GM21447 (cell line): Measurements from ENCODE around the gene DPEP2.
"Not testable (repeated sequence)": the region's sequence is repeated elsewhere in the genome, so short reads cannot be mapped to it uniquely, and the experiment has no call there.

Experiments used
- ATAC-seq: cut with Tn5 transposase; IDR thresholded peaks from one replicate; pipeline ENCODE4 v1.9.1; 2021; ENCODE audit not compliant: unreplicated experiment

The DPEP2 gene

GRCh38 chr16:67939507-67940445 lies 59.5 kb downstream of the DPEP2 start:
- ATAC-seq = no peak

GRCh38 chr16:67937713-67938112 lies 61.6 kb downstream of the DPEP2 start:
- ATAC-seq = not testable (repeated sequence)
